Lung (tissue), 12 donors: ENCODE measurements around the gene PLAAT5. TPM values are rescaled to one million over a fixed set of nuclear protein-coding genes. Genes with fewer than 3 reads are reported as not detected.

Experiments used
- ATAC-seq: fragments of 200-7000 bp; cut with Tn5 transposase; one replicate; pipeline ENCODE4 v1.9.1; 2020; ENCODE audit warnings: moderate number of reproducible peaks; ENCODE audit not compliant: insufficient read depth, low FRiP score
- DNase-seq, 3 donors: peaks; one replicate each; pipeline ENCODE4 v3.0.0-alpha.2; 2013 to 2017
- H3K27ac ChIP-seq, 2 donors: one replicate each; pipeline ENCODE4 v1.5.1; 2013; ENCODE audit warnings: mild to moderate bottlenecking in 2 of 2, moderate library complexity in 2 of 2, control low read depth in 1 of 2, inconsistent platforms in 1 of 2, low read depth in 1 of 2, low read length in 1 of 2
- H3K27me3 ChIP-seq, 3 donors: one replicate each; pipeline ENCODE4 v1.5.1; 2013; ENCODE audit warnings: low read length in 2 of 3; ENCODE audit not compliant: control insufficient read depth in 3 of 3, insufficient read depth in 3 of 3
- H3K36me3 ChIP-seq, 4 donors: one replicate each; pipeline ENCODE4 v1.5.1; 2013; ENCODE audit warnings: low read length in 4 of 4, mild to moderate bottlenecking in 1 of 4, moderate library complexity in 1 of 4; ENCODE audit not compliant: control insufficient read depth in 4 of 4, insufficient read depth in 4 of 4
- H3K4me1 ChIP-seq, 5 donors: one replicate each; pipeline ENCODE4 v1.5.1; 2013; ENCODE audit warnings: low read length in 5 of 5, mild to moderate bottlenecking in 2 of 5, moderate library complexity in 1 of 5; ENCODE audit not compliant: control insufficient read depth in 5 of 5, insufficient read depth in 5 of 5
- H3K4me3 ChIP-seq: one replicate; pipeline ENCODE4 v1.5.1; 2013; ENCODE audit warnings: mild to moderate bottlenecking, control low read depth, moderate library complexity
- H3K9ac ChIP-seq, 2 donors: one replicate each; pipeline ENCODE4 v1.5.1; 2013; ENCODE audit warnings: low read length in 2 of 2, control low read depth in 1 of 2; ENCODE audit not compliant: insufficient read depth in 1 of 2
- H3K9me3 ChIP-seq, 4 donors: one replicate each; pipeline ENCODE4 v1.5.1; 2013; ENCODE audit warnings: low read length in 3 of 4, mild to moderate bottlenecking in 1 of 4, moderate library complexity in 1 of 4; ENCODE audit not compliant: control insufficient read depth in 4 of 4, insufficient read depth in 3 of 4
- CTCF ChIP-seq: IDR thresholded peaks from 2 replicates; pipeline ENCODE4 v1.5.1; 2012; ENCODE audit warnings: mild to moderate bottlenecking; ENCODE audit errors: control extremely low read depth, extremely low read depth
- WGBS, 2 donors: extraction: QIAGEN DNeasy Blood & Tissue Kit; methylation state at CpG; one replicate each; pipeline ENCODE4 v1.1.7; 2013; 5-methylcytosine and 5-hydroxymethylcytosine counted together
- polyA plus RNA-seq, 2 donors: library from polyadenylated mRNA; stranded (reverse); fragments of 200-250 nt; gene quantifications; one replicate each; pipeline ENCODE4 v1.2.1, GENCODE V29; 2013
- total RNA-seq, 2 donors: library from RNA; depleted of rRNA in 1 of 2; stranded (reverse); fragments of >200 nt in 1 of 2; gene quantifications; one replicate each; pipeline ENCODE4 v1.2.1, GENCODE V29; 2014 to 2021
- donor health status: control.
- donor health status: control.
- donor health status: Bipolar disorder and iron deficiency.
- donor health status: healthy.
- donor health status: DM: yes; HTN: yes; CAD: no.

The PLAAT5 gene
- total and polyA plus RNA-seq, 4 donors: 1.1 to 5.6 (median 3.2) TPM

DNA sequence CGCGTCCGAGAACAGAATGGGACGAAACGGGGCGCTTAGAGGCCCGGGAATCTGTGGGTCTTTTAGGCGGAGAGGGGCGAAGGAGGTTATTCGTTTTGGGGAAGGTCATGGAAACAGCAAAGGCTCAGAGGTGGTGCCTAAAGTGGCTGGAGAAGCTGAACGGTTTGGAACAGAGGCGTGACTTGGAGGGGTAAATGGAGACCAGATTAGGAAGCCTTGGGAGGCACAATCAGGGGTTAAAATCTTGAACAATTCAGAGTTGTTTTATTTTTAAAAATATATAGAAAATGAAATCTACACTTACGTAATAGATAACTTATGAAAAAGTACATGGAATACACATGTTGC, 247 bp upstream of the PLAAT5 start:
- 2% methylated on average over 13 of the region's 13 CpGs for WGBS, 2 donors
- DNase-seq: no peak
- ATAC-seq: no peak
- no peaks in the 10 kb centered on the region for H3K9me3 ChIP-seq
- peak overlapping the region in 1 of 2 donors; percentile 72 for H3K9ac ChIP-seq
- H3K27ac ChIP-seq: peak overlapping the region in 1 of 2 donors; percentile 84
- H3K27me3 ChIP-seq: peaks cover 0 to 18% (median 0%) of the 10 kb centered on the region in 3 donors
- H3K4me3 ChIP-seq: peak overlapping the region; percentile 52
- no peak for TF ChIP-seq CTCF
- no peaks in the 10 kb centered on the region for H3K36me3 ChIP-seq
- peaks cover 0 to 10% (median 6%) of the 10 kb centered on the region in 5 donors for H3K4me1 ChIP-seq

GRCh38 chr11:63489879-63490278, 1.1 kb downstream of the PLAAT5 start:
- H3K27me3 ChIP-seq: peaks cover 0 to 18% (median 0%) of the 10 kb centered on the region in 3 donors
- TF ChIP-seq CTCF: no peak
- 60 to 61% methylated on average over 3 of the region's 3 CpGs for whole genome bisulfite sequencing, 2 donors
- no peak overlapping the region for H3K27ac ChIP-seq
- no peak overlapping the region for H3K9ac ChIP-seq
- H3K9me3 ChIP-seq: peaks cover 0 to 2% (median 0%) of the 10 kb centered on the region in 4 donors
- ATAC-seq (no peak), DNase-seq (peak in 1 of 3 donors; percentile 11)
- H3K4me3 ChIP-seq: no peak overlapping the region
- no peaks in the 10 kb centered on the region for H3K36me3 ChIP-seq
- peaks cover 0 to 10% (median 6%) of the 10 kb centered on the region in 5 donors for H3K4me1 ChIP-seq

DNA sequence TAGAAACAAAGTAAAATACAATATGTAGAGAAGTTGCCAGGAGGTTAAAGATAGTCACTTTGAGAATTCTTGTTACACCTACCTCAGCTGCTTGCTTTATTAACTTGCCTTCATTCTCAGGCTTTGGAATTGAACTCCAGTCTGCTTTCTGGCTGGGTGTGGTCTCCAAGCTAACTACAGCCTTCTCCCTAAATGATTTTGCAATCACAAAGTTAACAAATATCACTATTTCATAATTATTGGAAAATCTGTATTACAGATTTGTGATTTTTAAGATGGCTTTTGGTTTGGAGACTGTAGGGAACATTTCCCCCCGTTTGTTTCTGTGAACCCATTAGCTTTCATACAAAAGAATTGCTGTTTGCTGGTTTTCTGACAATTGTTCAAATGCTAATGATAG, 2.2 kb downstream of the PLAAT5 start:
- peaks cover 0 to 18% (median 0%) of the 10 kb centered on the region in 3 donors for H3K27me3 ChIP-seq
- no peak overlapping the region for H3K4me3 ChIP-seq
- no peak overlapping the region for H3K27ac ChIP-seq
- H3K36me3 ChIP-seq: no peaks in the 10 kb centered on the region
- no peak overlapping the region for H3K9ac ChIP-seq
- DNase-seq (no peak), ATAC-seq (no peak)
- no peak for TF ChIP-seq CTCF
- H3K9me3 ChIP-seq: peaks cover 0 to 6% (median 0%) of the 10 kb centered on the region in 4 donors
- H3K4me1 ChIP-seq: peaks cover 0 to 10% (median 6%) of the 10 kb centered on the region in 5 donors
- WGBS, 2 donors: 73 to 89% methylated on average over 1 of the region's 1 CpG

- ATAC-seq (no peak), DNase-seq (no peak)
- peaks cover 0 to 18% (median 0%) of the 10 kb centered on the region in 3 donors for H3K27me3 ChIP-seq
- 87 to 95% methylated on average over 3 of the region's 3 CpGs for WGBS, 2 donors
- no peaks in the 10 kb centered on the region for H3K36me3 ChIP-seq
- no peak overlapping the region for H3K4me3 ChIP-seq
- H3K4me1 ChIP-seq: peaks cover 0 to 2% (median 0%) of the 10 kb centered on the region in 5 donors
- no peak for TF ChIP-seq CTCF
- no peak overlapping the region for H3K27ac ChIP-seq
- peaks cover 0 to 6% (median 0%) of the 10 kb centered on the region in 4 donors for H3K9me3 ChIP-seq
- H3K9ac ChIP-seq: no peak overlapping the region
These were observed 5.2 kb downstream of the PLAAT5 start for GRCh38 chr11:63485777-63486176.
